ENCODE measurements around the gene ESR2.
"Not testable (repeated sequence)": the region's sequence is repeated elsewhere in the genome, so short reads cannot be mapped to it uniquely, and the experiment has no call there.

Gene ESR2

DNA sequence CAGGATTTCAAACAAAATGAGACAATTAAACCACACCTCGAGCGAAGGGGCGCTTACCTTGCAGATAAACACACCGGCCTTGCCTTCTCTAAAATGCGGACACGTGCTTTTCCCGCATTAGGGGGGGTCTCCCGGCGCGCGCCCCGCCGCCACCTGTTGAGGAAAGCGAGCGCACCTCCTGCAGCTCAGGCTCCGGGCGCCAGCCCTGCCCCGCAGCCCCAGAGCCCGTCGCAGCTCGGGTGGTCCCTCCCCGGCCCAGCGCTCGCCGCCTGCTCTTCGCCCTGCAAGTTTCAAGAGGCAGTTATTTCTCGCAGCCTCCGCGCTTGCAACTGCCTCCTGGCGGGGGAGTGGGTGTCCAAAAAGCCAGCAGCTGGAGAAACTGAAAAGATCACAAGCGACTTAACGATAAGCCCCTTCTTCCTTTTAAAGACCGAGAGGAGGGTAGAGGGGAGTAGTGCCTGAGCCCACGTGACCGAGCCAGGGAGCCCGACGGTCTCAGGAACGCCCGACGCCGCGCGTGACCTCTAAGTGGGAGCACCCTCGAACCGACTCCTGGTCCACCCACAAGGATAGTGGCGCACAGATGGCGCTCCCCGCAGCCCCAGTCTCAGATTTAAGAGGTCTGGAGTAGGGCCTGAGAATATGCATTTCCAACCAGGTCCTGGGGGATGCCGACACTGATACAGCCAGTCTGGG, at the start of gene ESR2:
TSS of gene ESR2 (minus strand) at position 396 of the 696 bp plus-strand sequence. CDS start 11,386 bp downstream, outside the sequence.
- no peak for DNase-seq (ENCODE audit: low read depth)

DNA sequence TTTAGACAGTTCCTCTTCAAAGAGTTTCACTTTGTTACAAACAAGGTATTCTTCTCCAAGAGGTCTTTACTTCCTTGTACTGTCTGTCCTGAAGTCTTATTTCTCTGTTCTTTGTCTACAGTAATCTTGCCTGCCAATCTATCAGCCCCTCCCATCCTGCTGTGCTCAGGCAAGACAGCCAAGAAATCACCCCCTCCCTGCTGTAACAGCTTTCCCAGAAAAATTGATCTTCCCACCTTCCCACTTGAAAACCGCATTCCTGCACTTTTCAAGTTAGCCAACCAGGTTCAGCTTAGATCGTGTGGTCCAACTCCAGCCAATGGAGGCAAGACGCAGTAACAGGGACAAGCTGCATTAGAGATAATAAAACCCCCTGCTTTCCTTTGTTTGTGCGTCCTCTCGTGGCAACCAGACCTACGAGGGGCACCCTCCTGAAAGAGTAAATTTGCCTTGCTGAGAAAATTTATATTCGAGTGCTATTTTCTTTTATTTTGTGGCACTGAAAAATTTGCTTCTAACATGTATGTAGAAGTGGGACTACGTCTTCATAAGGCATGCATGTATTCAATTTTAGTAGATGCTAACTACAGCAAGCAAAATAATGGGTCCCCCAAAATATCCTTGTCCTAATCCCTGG, 46.5 kb upstream of the ESR2 start:
- no peak for DNase-seq (ENCODE audit: low read depth)

DNA sequence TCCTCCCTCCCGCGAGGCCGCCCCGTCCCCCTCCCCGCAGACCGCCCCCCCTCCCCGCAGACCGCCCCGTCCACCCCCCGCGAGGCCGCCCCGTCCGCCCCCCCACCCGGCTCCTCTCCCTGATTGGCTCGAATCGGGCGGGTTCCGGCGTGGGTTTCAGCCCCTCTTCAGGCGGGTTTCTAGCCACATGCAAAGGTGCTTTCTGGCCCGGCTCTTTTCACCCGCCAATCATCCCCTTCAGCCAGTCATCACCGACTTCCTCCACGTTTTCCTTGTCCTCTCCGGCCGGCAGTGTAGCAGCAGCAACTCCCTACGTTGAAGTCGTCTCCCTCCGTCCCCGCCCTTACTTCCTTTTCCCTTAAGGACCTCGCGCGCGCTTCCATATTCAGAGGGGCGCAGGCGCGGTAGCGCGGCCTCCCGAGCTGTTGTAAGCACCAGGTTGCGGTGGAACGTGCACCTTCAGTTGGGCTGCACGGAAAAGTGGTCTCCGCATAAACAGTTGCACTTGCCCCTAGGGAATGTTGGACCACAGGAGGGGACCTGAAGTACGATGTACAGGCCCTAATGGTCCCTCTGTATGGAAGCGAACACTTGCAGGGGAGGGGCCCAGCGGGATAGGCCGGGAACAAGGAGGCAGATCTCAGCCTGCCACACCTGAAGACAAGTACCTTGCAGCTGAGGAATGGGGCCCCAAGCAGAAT, 44.6 kb upstream of the ESR2 start:
- peak; percentile 71 for DNase-seq (ENCODE audit: low read depth)

DNA sequence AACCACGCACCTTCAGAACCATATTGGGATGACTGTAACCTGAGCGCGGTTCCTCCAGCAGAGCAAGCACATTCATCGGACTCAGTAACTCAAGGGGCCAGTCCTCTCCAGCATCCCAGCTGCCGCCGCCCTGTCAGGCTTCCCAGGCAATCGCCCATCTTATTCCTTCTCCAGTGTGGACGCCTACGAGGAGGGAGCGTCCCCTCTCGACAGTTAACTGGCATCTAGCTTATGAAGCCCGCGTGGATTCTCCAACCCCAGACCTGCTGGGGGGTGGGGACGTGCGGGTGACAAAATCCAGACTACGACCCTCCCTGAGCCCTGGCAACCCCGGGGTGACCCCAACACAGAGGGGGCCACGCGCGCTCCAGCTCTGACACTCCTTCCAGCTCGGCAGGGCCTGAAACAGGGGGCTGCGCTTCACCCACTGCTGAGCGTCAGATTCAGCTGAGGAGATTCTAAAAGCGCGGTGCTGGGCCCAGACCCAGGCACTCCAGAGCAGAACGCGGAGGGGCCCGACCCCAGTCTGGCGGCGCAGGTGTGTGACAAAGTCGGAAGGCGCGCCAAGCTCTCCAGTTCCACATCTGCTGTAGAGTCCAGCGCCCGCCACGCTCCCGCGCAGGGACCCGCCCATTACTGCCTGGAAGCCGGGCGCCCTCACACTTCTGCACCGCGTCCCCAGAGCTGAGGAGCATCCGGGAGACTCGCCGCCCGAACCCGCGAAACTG, 43.9 kb upstream of the ESR2 start:
- DNase-seq (ENCODE audit: low read depth) = no peak

DNA sequence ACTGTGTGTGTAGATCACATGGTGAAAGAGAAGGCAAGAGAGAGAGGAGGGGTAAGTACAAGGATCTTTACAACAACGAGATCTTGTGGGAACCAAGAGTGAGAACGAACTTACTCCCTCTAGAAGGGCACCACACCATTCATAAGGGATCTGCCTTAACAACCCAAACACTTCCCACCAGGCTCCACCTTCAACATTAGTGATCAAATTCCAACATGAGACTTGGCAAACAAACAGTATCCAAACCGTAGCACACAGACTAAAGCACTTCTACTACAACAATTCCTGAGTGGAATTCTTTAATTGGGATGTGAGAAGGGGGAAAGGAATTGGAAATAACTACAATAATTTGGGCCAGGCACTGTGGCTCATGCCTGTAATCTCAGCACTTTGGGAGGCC, 35.0 kb upstream of the ESR2 start:
- DNase-seq (ENCODE audit: low read depth) = no peak

DNA sequence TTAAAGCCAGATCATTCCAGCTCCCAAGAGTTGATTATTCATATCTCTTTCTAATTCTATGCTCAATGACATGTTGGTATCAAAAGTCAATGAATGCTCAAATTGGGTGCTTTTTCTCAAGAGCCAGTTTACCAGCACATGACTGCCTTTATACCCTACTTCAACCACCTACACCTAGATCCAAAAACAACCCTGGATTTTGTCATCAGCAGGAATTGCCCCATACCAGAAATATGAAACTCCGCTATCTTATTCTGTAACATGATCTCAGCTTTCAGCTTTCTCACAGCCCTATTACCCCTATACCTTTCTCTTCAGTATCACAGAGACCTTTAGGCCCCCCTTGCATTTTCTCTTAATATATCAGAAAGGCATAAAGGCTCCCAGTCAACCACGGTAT, 32.3 kb upstream of the ESR2 start:
- no peak for DNase-seq (ENCODE audit: low read depth)

DNA sequence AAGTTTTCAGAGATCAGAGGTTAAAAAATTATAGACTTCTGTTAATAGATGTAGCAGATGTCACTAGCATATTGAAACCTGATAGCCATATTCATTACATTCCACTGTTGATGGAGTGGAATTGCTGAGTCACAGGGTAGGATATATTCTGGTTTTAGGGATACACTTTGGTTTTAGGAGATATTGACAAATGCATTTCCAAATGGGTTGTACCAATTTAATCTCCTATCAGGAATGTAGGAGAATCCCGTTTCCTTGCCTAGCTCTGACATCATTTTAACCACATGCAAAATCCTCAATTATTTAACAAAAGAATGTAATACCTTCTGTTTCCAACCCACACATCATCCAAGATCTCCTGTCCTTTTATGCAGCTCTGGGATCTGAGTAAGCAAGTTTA, 30.7 kb upstream of the ESR2 start:
- no peak for DNase-seq (ENCODE audit: low read depth)

- no peak for DNase-seq (ENCODE audit: low read depth)
Observed at GRCh38 chr14:64324461-64324860, 30.3 kb upstream of the ESR2 start.

DNA sequence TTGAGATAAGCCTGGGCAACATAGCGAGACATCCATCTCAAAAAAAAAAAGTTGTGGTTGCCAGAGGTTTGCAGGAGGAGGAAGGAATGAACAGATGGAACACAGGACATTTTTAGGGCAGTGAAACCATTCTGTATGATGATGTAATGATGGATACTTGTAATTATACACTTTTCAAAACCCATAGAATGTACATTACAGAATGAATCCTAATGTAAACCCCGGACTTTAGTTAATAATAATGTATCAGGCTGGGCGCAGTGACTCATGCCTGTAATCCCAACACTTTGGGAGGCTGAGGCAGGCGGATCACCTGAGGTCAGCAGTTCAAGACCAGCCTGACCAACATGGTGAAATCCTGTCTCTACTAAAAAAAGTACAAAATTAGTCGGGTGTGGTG, 26.2 kb upstream of the ESR2 start:
- DNase-seq (ENCODE audit: low read depth) = not testable (repeated sequence)

DNA sequence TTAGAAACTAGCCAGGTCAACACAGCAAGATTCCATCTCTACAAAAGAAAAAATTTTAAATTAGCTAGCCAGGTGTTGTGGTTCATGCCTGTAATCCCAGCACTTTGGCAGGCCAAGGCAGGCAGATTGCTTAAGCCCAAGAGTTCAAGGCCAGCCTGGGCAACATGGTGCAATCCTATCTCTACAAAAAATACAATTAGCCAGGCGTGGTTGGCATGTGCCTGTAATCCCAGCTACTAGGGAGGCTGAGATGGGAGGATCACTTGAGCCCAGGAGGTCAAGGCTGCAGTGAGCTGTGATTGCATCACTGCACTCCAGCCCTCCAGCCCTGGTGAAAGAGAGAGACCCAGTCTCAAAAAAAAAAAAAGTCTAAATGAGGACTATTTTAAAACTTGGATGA, 24.5 kb upstream of the ESR2 start:
- DNase-seq (ENCODE audit: low read depth) = not testable (repeated sequence)

DNA sequence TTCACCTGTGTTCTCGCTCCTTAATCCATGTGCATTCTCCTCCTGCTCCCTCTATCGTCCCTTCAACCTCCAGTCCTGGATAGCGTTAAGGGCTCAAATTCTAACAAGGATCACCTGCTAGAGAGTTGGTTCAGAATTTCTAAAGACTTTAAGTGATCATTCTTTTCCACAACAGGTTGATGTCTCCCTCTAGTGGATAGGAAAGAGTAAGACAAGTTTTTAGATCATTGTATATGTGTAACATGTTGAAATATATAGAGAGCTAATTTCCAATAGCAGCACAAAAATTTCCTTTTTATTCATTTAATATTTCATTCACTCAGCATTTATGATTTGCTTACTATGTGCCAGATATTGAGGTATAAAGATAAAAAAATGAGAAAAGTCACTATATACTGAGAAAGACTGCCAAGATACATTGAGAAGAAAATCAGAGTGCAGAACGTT, 9.3 kb upstream of the ESR2 start:
- no peak for DNase-seq (ENCODE audit: low read depth)

GRCh38 chr14:64298773-64299172, 4.6 kb upstream of the ESR2 start:
- DNase-seq (ENCODE audit: low read depth) = no peak

GRCh38 chr14:64296561-64296960, 2.4 kb upstream of the ESR2 start:
- DNase-seq (ENCODE audit: low read depth) = no peak

- DNase-seq (ENCODE audit: low read depth) = peak; percentile 62
Observed at GRCh38 chr14:64294672-64295413, 672 bp upstream of the ESR2 start.

- DNase-seq (ENCODE audit: low read depth) = no peak
Observed at GRCh38 chr14:64292197-64292596, 2.0 kb downstream of the ESR2 start.

DNA sequence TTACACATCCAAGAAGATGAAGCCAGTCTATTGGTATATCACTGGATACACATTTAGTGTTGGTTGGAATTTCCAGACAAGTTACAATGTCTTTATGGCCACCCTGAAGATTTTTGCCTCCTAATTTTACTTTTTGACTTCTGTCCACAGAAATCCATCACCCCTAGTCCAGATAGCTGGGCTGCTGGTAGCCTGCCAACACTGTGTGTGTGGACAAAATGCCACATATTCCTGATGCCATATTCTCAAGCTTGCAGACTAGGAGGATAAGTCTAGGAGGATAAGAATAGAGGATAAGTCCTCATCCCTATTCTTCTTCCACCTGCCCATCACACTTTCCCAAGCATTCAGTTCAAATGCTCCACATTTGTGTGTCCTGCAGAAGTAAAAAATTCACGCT, 4.6 kb downstream of the ESR2 start:
- no peak for DNase-seq (ENCODE audit: low read depth)

- DNase-seq (ENCODE audit: low read depth) = no peak
Observed at GRCh38 chr14:64281805-64282204, 12.4 kb downstream of the ESR2 start.

GRCh38 chr14:64279704-64280668, 14.2 kb downstream of the ESR2 start:
- DNase-seq (ENCODE audit: low read depth) = no peak

GRCh38 chr14:64278458-64278857, 15.7 kb downstream of the ESR2 start:
- DNase-seq (ENCODE audit: low read depth) = no peak

DNA sequence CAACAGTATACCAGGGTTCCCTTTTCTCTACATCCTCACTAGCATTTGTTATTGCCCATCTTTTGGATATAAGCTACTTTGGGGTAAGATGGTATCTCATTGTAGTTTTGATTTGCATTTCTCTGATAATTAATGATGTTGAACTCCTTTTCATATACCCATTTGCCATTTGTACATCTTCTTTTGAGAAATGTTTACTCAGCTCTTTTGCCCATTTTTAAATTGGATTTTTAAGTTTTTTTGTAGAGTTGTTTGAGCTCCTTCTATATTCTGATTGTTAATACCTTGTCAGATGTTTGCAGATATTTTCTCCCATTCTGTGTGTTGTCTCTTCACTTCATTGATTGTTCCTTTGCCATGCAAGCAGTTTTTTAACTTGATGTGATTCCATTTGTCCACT, 22.2 kb downstream of the ESR2 start:
- DNase-seq (ENCODE audit: low read depth) = no peak

GRCh38 chr14:64266239-64266638, 27.9 kb downstream of the ESR2 start:
- DNase-seq (ENCODE audit: low read depth) = no peak

Measured in activated T-helper 1 cell treated with Interleukin-2 at 50 U/mL for 16 hours (primary cell).